ENCODE data around the gene SRBD1.

SRBD1 gene

DNA sequence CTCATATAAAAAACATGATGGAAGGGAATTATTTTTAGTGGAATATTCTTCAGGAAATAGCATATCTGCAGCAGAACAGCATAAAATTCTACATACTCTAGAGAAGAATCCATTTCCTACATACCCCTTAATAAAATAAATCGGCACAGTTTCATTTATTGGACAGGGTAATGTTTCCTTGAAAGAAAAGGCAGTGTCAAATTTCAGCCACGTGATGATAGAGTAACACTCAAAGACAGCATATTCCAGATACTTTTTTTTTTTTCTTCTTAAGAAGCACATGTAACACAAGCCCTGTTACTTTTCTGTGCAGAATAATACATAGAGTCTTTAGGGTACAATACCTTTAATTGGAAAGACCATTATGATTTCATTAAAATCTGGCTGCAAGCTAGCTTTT lies 204.4 kb downstream of the SRBD1 start:
- DNase-seq: no peak

DNA sequence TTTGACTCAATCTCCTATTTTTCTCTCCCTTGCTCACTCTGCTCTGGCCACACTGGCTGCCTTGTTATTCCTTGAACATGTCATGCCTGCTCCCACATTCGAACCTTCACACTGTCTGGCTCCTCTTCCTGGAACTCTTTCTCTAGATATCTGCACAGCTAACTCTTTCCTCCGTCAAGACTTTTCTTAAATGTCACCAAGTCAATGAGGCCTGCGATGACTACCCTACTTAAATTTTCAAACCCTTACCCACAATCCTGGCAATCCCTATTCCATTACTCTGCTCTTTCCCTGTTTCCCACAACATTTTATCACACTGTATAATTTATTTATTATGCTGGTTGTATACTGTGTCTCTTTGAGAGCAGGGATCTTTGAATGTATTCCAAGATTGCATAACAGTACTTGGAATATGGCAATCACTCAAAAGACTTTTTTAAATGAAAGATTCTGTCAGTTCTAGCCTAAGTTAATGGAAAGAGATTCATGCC lies 206.2 kb downstream of the SRBD1 start:
- no peak for DNase-seq

DNA sequence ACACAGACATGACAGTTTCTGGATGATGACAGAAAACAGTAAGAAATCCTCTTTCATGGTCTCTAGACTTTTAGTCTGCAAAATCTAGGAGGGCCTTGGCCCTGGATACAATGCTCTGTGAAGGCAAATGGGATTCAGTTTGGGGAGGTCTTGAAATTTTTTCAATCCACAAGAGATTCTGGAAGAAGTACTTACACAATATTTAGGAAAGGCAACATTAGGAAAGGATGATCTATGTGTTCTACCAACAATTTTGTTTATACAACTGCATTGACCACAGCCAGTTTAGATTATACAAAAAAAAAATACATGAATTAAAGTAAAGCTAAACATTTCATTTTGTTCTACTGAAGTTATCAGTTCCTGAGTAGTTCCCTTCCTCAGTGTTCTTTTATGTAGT lies 208.0 kb downstream of the SRBD1 start:
- DNase-seq: no peak

DNA sequence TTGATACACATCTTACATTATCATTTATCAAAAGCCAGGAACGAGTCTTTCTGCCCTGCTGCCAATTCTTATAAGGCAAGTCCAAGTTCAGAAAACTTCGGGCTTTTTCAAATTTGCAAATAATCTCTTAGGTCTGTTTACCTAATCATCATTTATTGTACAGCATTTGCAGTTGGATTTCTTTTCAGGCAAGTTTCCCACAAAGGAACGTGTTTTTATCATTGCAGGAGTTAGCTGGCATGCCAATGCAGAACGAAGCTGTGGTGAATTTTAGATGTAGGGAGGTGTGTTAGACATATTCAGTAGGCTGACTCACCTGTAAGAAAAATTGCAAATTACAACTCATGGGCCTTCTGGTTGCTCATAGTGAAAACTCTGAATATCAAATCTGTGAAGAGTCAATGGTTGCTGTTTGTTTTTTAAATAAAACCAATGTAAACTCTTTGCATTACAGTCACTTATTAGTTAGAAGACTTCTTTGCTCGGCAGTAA lies 209.6 kb downstream of the SRBD1 start:
- no peak for DNase-seq

DNA sequence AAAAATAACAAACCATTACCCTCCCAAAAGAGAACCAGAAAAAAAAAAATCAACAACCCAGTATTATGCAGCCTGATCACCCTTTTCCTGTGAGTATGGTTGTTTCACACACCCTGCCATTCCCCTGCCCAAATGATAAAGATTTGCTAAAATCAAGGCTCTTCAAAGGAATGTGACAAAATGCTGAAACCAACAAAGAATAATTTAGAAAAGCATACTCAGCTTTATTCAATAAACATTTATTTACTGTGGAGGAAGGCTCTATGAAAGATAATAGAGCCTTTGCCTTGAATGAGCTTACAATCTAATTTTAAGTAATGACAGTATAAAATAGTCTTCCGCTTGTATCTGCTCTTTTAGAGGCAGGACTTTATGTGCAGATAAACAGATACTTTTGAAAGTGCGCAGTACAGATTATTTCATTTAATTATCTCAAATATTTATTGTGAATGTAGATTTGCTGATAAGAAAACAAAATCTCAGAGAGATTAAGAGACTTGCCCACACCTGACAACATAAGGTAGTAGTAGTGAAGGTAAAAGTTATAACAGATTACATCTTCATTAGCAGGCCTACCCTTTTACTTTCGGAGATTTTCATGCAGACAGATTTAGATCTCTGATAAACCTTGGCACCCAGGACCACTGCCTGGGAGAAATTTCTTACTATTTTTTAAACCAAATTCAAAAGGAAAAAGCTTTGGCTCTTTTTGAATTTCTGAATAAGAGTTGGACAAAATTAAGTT lies 211.9 kb downstream of the SRBD1 start:
- DNase-seq: no peak

DNA sequence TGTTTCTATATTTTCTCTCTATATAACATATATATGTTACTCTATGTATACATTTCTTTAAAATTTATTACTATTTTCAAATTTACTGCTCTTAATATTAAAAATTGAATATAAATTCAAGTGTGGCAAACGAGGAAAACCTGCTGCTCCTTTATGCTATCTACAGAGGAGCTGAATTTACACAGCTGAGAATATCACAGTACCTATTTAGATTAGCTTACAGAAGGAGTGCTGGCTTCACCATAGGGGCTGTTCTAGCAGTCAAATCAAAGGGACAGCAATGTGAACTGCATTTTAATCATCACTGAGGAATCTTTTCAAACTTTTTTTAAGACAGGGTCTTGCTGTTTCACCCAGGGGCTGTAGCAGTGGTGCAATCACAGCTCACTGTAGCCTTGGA lies 213.8 kb downstream of the SRBD1 start:
- DNase-seq: no peak

DNA sequence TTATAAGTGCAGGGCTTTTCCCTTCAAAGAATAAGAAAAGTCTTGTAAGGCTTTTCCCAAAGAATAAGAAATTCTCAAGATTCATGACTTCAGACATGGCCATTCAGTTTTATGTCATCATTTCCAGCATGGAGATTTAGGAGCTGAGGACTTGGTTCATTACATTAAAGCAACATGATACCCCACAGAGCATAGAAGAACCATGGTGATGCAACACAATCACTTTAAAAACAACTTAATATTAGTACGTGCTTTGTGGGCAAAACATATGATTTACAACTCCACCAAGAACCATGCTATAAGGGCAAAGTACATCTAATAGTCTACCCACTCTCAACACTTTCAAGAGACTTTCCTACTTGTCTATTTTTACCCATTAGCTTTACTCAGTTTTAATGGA lies 214.4 kb downstream of the SRBD1 start:
- no peak for DNase-seq

DNA sequence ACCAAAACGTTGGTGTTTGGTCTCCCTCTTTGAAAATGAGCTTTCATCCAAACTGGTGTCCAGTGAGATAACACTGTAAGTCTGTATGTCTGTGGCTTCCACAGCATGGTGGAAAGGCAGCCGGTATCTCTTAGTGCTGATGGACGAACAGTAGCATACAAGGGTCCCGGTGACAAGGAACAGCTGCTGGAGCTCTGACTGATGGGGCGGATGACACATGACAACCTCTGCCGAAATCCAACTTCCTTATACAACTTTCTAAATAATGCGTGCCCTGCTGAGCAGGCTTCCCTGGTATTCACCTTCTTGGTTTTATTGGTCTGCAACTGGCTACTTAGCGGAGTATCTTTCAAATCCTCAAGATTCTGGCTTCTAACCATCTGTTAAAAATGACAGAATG lies 216.2 kb downstream of the SRBD1 start:
- DNase-seq: no peak

DNA sequence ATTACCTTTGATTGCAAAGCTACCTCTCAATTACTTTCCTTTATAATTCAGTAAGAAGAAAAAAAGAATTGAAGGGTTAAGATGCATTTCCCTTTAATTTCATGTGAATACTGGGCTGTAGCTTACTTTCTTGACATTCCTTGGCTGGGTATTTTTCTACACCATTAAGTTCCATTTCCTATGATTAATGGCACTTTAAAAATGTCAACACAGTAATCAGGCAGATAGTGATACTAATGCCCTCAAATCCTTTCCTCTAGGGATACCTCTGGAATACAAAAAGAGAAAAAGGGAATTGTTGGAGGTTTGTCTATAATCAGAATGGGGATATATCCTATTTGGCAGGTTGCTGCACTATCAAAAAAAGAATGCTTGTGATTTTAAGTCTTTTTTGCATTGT lies 216.9 kb downstream of the SRBD1 start:
- no peak for DNase-seq

DNA sequence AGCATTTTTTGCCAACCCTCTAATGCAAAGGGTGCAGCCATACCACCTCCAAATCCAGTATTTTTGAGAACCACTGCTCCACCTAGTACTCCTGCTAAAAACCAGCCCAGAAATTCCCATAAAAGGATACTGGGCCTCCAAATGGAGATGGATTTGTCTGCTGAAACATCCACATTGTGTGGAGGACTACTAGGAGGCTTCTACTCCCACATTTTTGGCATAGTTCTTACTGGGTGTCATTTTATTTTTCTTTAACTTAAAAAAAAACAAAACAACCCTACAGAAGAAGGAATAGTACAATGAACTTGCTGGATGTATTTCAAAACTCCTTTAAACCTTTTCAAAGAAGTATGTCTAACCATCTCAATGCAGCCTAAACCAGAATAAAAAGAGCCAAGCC lies 219.2 kb downstream of the SRBD1 start:
- no peak for DNase-seq

DNA sequence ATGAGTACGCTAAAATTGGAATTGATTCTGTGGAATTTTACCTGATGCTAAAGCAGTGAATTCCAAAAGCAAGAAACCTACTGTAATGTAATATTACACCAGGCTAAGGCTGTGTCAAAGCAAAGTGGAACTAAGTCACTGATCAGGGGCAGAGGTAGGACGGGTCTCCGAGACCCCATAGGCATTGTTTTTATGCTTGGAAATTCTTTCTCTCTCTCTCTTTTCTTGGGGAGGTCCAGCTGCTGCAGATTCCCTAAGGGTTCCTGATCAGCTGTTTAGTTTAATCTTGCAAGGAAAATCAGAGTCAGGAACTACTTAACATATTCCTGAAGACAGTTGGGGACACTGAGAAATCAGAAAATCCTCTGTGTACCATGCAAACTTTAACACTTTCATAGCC lies 220.2 kb downstream of the SRBD1 start:
- DNase-seq: no peak

DNA sequence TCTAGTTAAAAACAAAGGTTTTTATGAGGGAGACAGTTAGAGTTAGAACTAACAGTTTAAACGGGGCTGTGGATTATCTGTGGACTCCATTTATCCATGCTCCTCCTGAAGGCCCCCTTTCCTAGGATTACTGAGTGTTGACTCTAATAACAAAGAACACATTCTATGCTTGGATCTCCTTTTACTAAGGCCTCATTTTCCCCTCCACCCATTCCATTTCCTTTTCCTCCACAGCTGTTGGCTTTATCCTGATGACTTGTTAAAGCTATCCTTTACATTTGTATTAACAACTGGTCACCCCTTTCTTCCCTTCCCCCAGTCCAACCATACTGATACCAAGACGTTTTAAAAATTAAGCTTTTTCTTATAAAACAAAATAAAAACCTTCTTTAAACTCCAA lies 220.6 kb downstream of the SRBD1 start:
- DNase-seq: no peak

DNA sequence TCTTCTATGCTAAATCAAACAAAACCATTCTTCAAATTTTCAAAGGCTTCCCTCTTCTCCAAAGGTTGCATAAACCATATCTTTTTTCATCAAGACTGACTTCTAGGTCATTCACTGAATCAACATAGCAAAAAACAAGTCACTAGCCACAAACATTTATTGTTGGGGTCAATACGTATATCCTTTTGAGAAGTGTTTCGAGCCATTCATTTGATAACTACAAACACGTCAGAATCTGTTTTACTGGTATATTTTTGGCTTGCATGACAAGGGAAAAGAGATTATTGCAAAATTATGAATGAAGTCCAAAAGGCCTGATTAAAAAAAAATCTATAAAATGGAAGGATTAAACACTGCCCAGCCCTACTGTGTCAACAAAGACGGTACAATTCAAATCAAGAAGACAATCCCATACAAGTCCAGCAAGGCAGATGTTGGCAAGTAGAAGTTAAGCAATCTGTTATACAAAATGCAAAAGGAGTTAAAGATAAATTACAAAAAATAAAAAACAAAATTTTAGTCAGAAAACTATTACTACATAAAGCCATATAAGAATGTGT lies 222.4 kb downstream of the SRBD1 start:
- no peak for DNase-seq

DNA sequence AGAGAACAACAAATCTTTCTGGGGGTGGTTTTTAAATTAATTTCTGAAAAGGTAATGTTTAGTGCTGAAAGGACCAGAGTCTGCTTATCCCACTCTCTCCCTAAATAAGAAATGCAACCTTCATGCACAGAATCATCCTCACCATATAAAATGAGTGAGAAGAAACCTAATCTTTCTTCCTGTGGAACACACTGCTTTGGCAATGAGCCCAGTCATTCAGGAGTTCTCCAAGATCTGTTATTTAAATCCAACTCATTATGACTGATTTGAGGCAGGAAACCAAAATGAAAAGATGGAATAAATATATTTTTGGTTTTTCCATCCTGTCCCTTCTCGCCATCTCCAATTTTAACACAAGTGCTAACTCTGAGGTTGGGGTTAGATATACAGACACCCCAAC lies 228.3 kb downstream of the SRBD1 start:
- DNase-seq: no peak

DNA sequence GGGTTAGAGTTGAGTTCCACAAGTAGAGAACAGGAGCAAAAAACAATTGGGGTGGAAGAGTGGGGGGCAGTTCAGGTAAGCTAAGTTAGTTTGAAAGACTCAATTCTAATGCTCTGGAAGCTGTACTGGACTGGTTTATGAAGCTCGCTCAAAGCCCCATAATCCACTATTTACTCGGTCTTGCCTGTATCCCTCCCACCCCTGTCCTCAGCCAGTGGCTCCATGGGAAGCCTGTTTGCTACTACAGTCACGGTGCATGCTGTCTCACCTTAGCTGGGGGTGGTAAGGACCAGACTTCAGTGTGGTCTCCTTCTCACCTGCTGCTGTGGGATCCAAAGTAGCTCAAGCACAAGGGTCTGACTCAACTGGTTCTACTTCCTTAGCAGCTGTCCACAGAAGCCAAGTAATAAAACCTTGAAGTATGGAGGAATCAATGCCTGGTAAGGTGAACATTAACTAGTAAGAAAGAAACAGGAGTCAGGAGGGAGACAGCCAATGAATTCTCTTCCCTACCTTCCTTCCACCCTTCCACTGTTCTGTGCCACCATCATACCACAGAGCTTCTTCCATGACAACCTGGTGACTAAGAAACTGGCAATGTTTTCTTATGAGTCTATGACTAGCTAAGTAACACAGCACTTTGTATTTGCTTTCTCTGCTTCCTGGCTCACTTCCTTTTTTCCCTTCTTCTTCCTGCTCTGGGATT lies 230.8 kb downstream of the SRBD1 start:
- no peak for DNase-seq

DNA sequence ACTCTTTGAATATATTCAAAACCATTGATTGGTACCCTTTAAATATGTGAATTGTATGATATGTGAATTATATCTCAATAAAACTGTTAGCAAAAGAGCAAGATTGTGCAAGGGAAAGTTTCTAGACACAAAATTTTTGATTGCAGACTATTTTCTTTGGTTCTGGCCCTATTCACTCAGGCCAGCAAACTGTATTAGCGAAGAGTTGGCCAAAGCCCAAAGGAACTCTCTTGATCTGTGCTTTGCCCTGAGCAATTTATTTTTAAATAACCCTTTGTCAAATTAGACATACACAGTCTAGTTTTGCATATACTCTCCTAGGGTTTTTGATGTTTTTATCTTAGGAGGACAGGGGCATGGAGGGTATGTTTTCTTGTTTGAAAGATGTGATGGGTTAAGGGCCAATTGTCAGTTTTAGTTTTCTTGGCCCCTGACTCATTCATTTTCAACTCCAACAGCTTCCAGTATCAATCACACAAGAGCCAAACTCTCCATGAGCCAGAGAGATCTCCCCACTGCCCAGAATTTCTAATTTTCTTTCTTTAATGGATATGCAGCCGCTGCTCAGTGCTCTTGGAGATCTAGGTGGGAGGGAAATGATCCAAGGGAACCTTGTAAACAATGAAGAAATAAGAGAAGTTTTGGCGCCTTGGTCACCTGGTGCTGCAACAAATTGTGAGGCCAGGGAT lies 231.5 kb downstream of the SRBD1 start:
- DNase-seq: no peak

DNA sequence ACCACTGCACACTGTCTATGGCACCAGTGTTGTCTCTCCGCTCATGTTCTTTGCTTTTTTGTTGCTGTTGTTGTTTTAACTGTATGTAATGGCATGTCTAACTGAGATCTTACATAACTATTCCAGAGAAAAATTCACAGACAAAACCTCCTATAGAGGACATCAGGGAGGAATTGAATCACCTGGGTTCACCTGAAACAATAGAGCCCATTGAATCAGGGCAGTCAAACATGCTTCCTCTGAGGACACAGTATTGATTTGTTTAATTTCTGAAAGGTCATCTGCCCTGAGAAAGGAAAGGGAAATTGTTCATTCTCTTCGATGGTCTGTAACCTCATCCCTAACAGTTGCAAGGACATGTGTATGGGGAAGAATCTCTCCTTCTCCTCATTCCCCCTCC lies 237.5 kb downstream of the SRBD1 start:
- DNase-seq: no peak

DNA sequence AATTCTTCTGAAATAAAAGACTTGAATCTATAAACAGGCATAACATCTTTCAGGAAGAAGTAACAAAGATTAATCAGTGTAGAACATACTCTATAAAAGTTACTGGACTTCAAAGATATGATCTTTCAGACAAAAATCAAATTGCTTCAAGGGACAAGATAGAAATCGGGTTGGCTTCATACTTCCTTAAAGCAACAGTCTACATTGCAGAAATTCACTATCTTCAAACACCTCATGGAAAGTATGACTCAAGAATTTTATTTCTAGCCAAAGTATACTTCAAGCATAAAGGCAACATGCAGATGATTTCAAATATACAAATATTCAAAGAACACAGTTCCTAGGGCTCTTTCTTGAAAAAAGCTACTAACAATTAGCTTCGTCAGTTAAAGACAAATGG lies 240.7 kb downstream of the SRBD1 start:
- DNase-seq: no peak

DNA sequence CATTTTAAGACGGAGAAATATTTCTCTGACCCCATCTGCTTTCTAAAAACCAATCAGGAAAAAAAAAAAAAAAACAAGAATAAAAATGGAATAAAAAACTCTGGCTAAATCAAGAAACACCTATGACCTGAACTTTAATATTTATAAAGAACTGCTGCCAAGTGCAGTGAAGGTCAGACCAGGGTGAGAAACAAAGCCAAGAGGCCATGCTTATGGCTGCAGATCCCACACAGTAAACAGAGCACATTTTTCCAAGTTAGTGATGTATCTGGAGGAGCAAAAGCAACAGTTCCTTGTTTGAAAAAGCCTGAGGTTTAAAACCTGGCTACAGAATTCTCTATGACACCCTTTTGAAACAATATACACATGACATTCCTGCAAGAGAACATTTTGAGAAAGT lies 242.3 kb downstream of the SRBD1 start:
- no peak for DNase-seq

DNA sequence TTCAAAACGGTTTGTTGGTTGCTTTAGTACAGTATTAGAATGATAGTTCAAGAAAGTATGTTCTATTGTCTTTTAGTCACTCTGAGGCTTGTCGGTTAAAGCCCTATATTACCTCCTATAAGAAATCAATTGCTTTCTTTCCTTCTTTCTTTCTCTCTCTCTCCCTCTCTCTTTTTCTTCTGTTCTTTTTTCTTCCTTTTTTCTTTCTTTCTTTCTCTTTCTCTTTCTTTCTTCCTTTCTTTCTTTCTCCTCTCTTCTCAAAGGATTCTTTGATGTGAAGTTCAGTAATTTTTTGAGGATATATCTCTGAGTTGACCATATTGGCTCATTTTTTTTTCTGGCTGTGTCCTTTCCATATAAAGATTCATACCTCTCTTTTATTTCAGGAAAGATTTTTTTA lies 249.4 kb downstream of the SRBD1 start:
- no peak for DNase-seq

DNA sequence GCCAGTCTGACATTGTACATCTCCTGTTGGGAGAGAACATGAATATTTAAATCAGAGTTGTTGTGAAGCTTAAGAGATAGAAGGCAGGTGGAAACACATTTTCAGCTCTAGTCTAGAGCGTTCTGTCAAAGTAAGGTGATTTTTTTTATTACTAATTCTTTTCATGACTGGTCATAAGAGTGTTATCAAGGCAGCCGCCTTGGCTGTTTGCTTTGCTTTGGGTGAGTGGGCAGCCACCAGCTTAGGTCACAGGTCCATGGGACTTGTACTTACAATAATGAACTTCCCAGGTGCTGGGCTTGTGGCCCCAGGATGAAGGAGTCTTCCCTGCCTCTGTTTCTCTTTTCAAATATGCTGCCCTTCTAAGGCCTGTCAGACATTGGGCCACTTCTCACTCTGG lies 256.3 kb downstream of the SRBD1 start:
- no peak for DNase-seq

DNA sequence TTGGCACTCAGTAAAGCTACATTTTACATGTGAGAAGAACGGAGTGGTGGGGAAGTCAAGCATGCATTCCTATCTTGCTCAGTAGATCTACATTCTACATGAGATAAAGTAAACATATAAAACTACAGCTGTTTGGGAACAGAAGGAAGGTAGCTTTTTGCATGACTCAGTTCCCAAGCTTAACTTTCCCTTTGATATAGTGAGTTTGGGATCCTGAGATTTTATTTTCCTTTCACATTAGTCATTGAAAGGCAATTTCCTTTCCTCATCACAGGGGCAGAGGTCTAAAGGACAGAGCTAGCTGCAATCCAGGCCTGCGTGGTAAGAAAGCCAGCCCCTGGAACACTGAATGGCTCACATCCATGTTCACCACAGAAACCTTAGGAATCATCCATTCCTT lies 257.2 kb downstream of the SRBD1 start:
- DNase-seq: no peak

DNA sequence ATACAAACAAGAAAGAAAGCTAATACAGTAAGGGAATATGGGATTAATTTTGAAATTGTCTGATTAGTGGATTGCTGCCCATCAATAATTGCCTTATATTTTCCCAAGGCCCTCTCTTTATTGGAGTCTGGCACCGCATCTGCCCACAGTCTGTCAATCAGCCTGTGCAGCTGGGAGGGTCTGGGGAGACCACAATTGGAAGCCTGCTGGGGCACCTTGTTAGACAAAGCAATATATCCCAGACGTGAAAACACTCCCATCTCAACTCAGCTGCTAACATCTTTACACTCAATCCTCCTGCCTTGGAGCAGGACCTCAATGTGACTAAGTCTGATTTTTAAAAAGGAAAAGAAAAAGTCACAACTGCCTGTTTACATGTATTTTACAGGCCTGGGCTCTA lies 258.6 kb downstream of the SRBD1 start:
- DNase-seq: no peak
